HG03354 (cell line): ENCODE data around the gene GFPT1.

Experiments
- ATAC-seq: cut with Tn5 transposase; IDR thresholded peaks from one replicate; pipeline ENCODE4 v1.9.1; 2021; ENCODE audit warnings: mild to moderate bottlenecking; ENCODE audit not compliant: unreplicated experiment, poor library complexity, severe bottlenecking

GFPT1 gene

GRCh38 chr2:69340101-69340775, 46.8 kb downstream of the GFPT1 start:
- no peak for ATAC-seq

DNA sequence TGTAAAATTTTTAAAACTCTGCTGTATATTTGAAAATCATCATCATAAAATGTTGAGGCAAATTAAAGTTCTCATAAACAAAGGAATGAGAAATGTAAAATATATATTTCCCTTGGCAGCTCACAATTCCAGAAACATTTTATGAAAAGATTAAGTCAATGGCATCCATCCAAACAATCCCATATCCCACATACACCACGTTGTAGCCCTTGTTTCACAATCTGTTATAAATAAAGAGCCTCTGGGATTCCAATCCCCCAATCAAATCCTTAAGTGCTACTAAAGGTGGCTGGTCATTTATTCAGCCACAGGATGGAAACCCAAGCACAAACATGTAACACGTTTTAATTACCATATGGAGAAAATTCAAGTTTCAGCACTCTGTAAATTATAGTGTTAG, 51.7 kb downstream of the GFPT1 start:
- no peak for ATAC-seq

GRCh38 chr2:69333352-69333751, 53.7 kb downstream of the GFPT1 start:
- no peak for ATAC-seq

GRCh38 chr2:69330781-69331180, 56.2 kb downstream of the GFPT1 start:
- no peak for ATAC-seq

GRCh38 chr2:69322631-69323030, 64.4 kb downstream of the GFPT1 start:
- no peak for ATAC-seq

GRCh38 chr2:69316550-69316949, 70.5 kb downstream of the GFPT1 start:
- no peak for ATAC-seq

DNA sequence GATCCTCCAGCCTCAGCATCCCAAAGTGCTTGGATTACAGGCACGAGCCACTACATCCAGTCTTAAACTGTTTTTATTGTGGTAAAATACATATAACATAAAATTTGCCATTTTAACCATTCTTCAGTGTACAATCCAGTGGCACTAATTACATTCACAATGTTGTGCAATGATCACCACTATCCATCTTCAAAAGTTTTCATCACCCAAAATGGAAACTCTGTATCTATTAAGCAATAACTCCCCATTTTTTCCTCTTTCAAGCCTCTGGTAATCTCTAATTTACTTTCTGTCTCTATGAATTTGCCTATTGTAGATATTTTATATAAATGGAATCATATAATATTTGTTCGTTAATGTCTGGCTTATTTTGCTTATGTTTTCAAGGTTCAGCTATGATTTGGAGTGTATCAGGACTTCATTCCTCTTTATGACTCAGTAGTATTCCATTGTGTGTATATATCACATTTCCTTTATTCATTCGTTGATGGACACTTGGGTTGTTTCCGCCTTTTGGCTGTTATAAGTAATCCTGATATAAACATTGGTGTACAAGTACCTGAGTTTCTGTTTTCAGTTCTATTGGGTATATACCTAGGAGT, 71.8 kb downstream of the GFPT1 start:
- ATAC-seq: no peak

- no peak for ATAC-seq
Measured at GRCh38 chr2:69311024-69311416, 76.0 kb downstream of the GFPT1 start.

- no peak for ATAC-seq
Measured at GRCh38 chr2:69310111-69311023, 76.7 kb downstream of the GFPT1 start.

GRCh38 chr2:69309351-69310110, 77.5 kb downstream of the GFPT1 start:
- no peak for ATAC-seq

- ATAC-seq: no peak
Measured at GRCh38 chr2:69308338-69308737, 78.7 kb downstream of the GFPT1 start.

- no peak for ATAC-seq
Measured at GRCh38 chr2:69307579-69308064, 79.4 kb downstream of the GFPT1 start.

DNA sequence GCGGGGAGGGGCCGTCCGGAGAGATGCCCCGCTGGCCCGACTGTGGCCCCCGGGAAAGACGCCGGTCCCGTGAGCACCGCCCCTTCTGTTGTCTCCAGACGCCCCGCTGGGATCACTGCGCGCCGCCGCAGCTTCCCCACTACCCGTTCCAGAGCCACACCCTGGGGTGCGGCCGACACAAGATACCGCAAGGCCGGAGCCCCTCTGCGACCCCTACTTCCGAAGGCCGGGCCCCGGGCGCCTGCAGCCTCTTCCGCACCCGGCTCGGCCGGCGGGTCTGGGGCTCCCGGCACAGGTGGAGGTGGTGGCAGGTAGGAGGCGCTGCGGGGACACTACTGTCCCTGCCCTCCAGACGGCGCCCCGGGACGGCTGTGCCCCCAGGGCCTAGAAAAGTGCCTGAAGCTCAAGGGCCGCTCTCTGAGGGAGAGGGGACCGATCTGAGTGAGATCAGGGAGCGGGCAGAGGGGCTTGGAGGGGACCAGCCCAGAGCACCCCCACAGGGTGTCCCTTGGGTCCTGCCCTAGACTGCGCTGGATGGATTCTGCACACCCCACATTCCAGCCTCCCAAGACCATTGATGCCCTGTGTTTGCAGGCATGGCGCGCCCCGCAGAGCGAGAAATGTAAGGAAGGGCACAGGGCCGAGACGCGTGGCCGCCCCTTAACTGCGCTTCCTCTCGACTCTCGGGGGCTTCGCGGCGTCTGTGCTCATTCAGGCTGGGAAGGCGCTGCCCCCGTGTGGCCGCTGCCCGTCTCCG, 80.0 kb downstream of the GFPT1 start:
- ATAC-seq: peak; percentile 93

- ATAC-seq: no peak
Measured at GRCh38 chr2:69306393-69306821, 80.6 kb downstream of the GFPT1 start.

GRCh38 chr2:69305712-69306392, 81.2 kb downstream of the GFPT1 start:
- ATAC-seq: no peak

GRCh38 chr2:69305166-69305565, 81.9 kb downstream of the GFPT1 start:
- no peak for ATAC-seq

- no peak for ATAC-seq
Measured at GRCh38 chr2:69304656-69305055, 82.4 kb downstream of the GFPT1 start.

- ATAC-seq: no peak
Measured at GRCh38 chr2:69300650-69301049, 86.4 kb downstream of the GFPT1 start.
